ENCODE data around the gene SLC2A1. TPM values are rescaled to one million over a fixed set of nuclear protein-coding genes. Genes with fewer than 3 reads are reported as not detected.

The SLC2A1 gene
- total and polyA plus RNA-seq, 2 of the 13 experiments (the other 11 are each of a cell fraction or from before 2014, with no cell fraction given): 125 to 423 TPM

GRCh38 chr1:42952303-42953001 lies 6.2 kb downstream of the SLC2A1 start (continued):
- TF ChIP-seq, protein P1, sequence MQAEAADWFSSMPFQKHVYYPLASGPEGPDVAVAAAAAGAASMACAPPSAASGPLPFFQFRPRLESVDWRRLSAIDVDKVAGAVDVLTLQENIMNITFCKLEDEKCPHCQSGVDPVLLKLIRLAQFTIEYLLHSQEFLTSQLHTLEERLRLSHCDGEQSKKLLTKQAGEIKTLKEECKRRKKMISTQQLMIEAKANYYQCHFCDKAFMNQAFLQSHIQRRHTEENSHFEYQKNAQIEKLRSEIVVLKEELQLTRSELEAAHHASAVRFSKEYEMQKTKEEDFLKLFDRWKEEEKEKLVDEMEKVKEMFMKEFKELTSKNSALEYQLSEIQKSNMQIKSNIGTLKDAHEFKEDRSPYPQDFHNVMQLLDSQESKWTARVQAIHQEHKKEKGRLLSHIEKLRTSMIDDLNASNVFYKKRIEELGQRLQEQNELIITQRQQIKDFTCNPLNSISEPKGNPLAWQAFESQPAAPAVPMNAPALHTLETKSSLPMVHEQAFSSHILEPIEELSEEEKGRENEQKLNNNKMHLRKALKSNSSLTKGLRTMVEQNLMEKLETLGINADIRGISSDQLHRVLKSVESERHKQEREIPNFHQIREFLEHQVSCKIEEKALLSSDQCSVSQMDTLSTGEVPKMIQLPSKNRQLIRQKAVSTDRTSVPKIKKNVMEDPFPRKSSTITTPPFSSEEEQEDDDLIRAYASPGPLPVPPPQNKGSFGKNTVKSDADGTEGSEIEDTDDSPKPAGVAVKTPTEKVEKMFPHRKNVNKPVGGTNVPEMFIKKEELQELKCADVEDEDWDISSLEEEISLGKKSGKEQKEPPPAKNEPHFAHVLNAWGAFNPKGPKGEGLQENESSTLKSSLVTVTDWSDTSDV (CRISPR knock-in tag; IDR thresholded peaks at IDR 0.05): no peak
- no peak for TF ChIP-seq ZBTB40 (IDR thresholded peaks at IDR 0.05)
- no peak for TF ChIP-seq ZBTB40 (CRISPR knock-in tag; IDR thresholded peaks at IDR 0.05)
- no peak for TF ChIP-seq YY1 (IDR thresholded peaks at IDR 0.05; ENCODE audit: insufficient read depth, insufficient replicate concordance, low read depth, low read length)
- no peak for TF ChIP-seq ZNF597 (CRISPR knock-in tag; IDR thresholded peaks at IDR 0.05)
- TF ChIP-seq, protein P2, sequence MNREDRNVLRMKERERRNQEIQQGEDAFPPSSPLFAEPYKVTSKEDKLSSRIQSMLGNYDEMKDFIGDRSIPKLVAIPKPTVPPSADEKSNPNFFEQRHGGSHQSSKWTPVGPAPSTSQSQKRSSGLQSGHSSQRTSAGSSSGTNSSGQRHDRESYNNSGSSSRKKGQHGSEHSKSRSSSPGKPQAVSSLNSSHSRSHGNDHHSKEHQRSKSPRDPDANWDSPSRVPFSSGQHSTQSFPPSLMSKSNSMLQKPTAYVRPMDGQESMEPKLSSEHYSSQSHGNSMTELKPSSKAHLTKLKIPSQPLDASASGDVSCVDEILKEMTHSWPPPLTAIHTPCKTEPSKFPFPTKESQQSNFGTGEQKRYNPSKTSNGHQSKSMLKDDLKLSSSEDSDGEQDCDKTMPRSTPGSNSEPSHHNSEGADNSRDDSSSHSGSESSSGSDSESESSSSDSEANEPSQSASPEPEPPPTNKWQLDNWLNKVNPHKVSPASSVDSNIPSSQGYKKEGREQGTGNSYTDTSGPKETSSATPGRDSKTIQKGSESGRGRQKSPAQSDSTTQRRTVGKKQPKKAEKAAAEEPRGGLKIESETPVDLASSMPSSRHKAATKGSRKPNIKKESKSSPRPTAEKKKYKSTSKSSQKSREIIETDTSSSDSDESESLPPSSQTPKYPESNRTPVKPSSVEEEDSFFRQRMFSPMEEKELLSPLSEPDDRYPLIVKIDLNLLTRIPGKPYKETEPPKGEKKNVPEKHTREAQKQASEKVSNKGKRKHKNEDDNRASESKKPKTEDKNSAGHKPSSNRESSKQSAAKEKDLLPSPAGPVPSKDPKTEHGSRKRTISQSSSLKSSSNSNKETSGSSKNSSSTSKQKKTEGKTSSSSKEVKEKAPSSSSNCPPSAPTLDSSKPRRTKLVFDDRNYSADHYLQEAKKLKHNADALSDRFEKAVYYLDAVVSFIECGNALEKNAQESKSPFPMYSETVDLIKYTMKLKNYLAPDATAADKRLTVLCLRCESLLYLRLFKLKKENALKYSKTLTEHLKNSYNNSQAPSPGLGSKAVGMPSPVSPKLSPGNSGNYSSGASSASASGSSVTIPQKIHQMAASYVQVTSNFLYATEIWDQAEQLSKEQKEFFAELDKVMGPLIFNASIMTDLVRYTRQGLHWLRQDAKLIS (CRISPR knock-in tag; IDR thresholded peaks at IDR 0.05): no peak
- TF ChIP-seq RARA (CRISPR knock-in tag; IDR thresholded peaks at IDR 0.05): no peak
- TF ChIP-seq JARID2 (CRISPR knock-in tag; IDR thresholded peaks at IDR 0.05; ENCODE audit: insufficient replicate concordance): no peak
